ENCODE measurements around the gene C4orf50. TPM values are rescaled to one million over a fixed set of nuclear protein-coding genes. Genes with fewer than 3 reads are reported as not detected.

Gene C4orf50
- total and polyA plus RNA-seq, 2 donors (not counting 1 experiment from before 2014, with no cell fraction given): 0.02 TPM; not detected in 1

- intact Hi-C loops (cut with micrococcal nuclease): no loop called here
- Histone ChIP-seq H3K4me2 (replicated peaks; ENCODE audit: low read depth, low read length, poor library complexity, severe bottlenecking) (no peak overlapping the region), H3K79me2 (ENCODE audit: control insufficient read depth, insufficient read depth, low read length) (no peaks in the 10 kb centered on the region), H3K27me3 (replicated peaks in 1 of 4; ENCODE audit: control extremely low read depth in 1 of 4, control insufficient read depth in 3 of 4, insufficient read depth in 4 of 4, low read length in 3 of 4) (no peaks in the 10 kb centered on the region), H3K9me3 (ENCODE audit: control extremely low read depth in 1 of 3, control insufficient read depth in 2 of 3, insufficient read depth in 1 of 3, low read length in 2 of 3) (peaks cover 0 to 14% (median 0%) of the 10 kb centered on the region in 3 donors), H2AFZ (ENCODE audit: insufficient read depth, low read depth, low read length, poor library complexity, severe bottlenecking) (no peak overlapping the region), H3K27ac (ENCODE audit: low read length in 2 of 2) (no peak overlapping the region), H3K9ac (ENCODE audit: low read length) (no peak overlapping the region), H3K4me1 (ENCODE audit: control insufficient read depth in 2 of 2, insufficient read depth in 2 of 2, low read length in 2 of 2) (no peaks in the 10 kb centered on the region), H3K36me3 (replicated peaks in 1 of 2; ENCODE audit: control extremely low read depth in 1 of 2, control insufficient read depth in 1 of 2, extremely low read depth in 1 of 2, insufficient read depth in 2 of 2, low read length in 1 of 2) (no peaks in the 10 kb centered on the region), H3K4me3 (ENCODE audit: control extremely low read depth in 1 of 5, extremely low read depth in 1 of 5, insufficient read depth in 1 of 5, low read depth in 2 of 5, low read length in 4 of 5) (no peak overlapping the region), H4K20me1 (ENCODE audit: control insufficient read depth, insufficient read depth, low read length, poor library complexity, severe bottlenecking) (no peaks in the 10 kb centered on the region)
- 40% methylated on average over 1 of the region's 1 CpG for WGBS (ENCODE audit: insufficient coverage)
- Mint-ChIP-seq H3K27ac (no peak overlapping the region), H3K4me3 (no peak overlapping the region), H3K4me1 (no peaks in the 10 kb centered on the region), H3K9me3 (ENCODE audit: insufficient read depth) (no peaks in the 10 kb centered on the region), H3K27me3 (peaks cover 14% of the 10 kb centered on the region)
- TF ChIP-seq CTCF (IDR thresholded peaks at IDR 0.05) (no peak), EZH2 (IDR thresholded peaks at IDR 0.05; ENCODE audit: borderline replicate concordance, insufficient read depth, low read depth, low read length, poor library complexity, severe bottlenecking) (no peak)
- ATAC-seq (ENCODE audit: low read depth) (no peak), DNase-seq (no peak)
- ChIA-PET POLR2A (no interaction called here), CTCF (no interaction called here)
These were observed 26.8 kb downstream of the C4orf50 start for GRCh38 chr4:5991405-5991804.

- Histone ChIP-seq H2AFZ (ENCODE audit: insufficient read depth, low read depth, low read length, poor library complexity, severe bottlenecking) (no peak overlapping the region), H3K79me2 (ENCODE audit: control insufficient read depth, insufficient read depth, low read length) (no peaks in the 10 kb centered on the region), H3K36me3 (replicated peaks in 1 of 2; ENCODE audit: control extremely low read depth in 1 of 2, control insufficient read depth in 1 of 2, extremely low read depth in 1 of 2, insufficient read depth in 2 of 2, low read length in 1 of 2) (no peaks in the 10 kb centered on the region), H3K4me1 (ENCODE audit: control insufficient read depth in 2 of 2, insufficient read depth in 2 of 2, low read length in 2 of 2) (no peaks in the 10 kb centered on the region), H3K4me3 (ENCODE audit: control extremely low read depth in 1 of 5, extremely low read depth in 1 of 5, insufficient read depth in 1 of 5, low read depth in 2 of 5, low read length in 4 of 5) (no peak overlapping the region), H3K27ac (ENCODE audit: low read length in 2 of 2) (no peak overlapping the region), H4K20me1 (ENCODE audit: control insufficient read depth, insufficient read depth, low read length, poor library complexity, severe bottlenecking) (no peaks in the 10 kb centered on the region), H3K9ac (ENCODE audit: low read length) (no peak overlapping the region), H3K9me3 (ENCODE audit: control extremely low read depth in 1 of 3, control insufficient read depth in 2 of 3, insufficient read depth in 1 of 3, low read length in 2 of 3) (peaks cover 0 to 14% (median 0%) of the 10 kb centered on the region in 3 donors), H3K4me2 (replicated peaks; ENCODE audit: low read depth, low read length, poor library complexity, severe bottlenecking) (no peak overlapping the region), H3K27me3 (replicated peaks in 1 of 4; ENCODE audit: control extremely low read depth in 1 of 4, control insufficient read depth in 3 of 4, insufficient read depth in 4 of 4, low read length in 3 of 4) (no peaks in the 10 kb centered on the region)
- Mint-ChIP-seq H3K4me1 (no peaks in the 10 kb centered on the region), H3K9me3 (ENCODE audit: insufficient read depth) (no peaks in the 10 kb centered on the region), H3K27ac (no peak overlapping the region), H3K27me3 (peaks cover 9% of the 10 kb centered on the region), H3K4me3 (no peak overlapping the region)
- ATAC-seq (ENCODE audit: low read depth): no peak
- ChIA-PET POLR2A (no interaction called here), CTCF (interaction anchor here (2.4 kb wide), 1 partner anchor 8 kb away, joined by 10 read pairs; no protein-coding TSS in a partner anchor)
- TF ChIP-seq CTCF (IDR thresholded peaks at IDR 0.05) (no peak), EZH2 (IDR thresholded peaks at IDR 0.05; ENCODE audit: borderline replicate concordance, insufficient read depth, low read depth, low read length, poor library complexity, severe bottlenecking) (no peak)
- intact Hi-C loops (cut with micrococcal nuclease): no loop called here
- DNase-seq: no peak
- WGBS (ENCODE audit: insufficient coverage): 93% methylated on average over 16 of the region's 16 CpGs
These were observed 27.6 kb downstream of the C4orf50 start for GRCh38 chr4:5990446-5991160.
